Activated T-cell treated with anti-CD3 and anti-CD28 coated beads, Interleukin-2, amount 50 U/mL, for 48 hours (primary cell): ENCODE data around the gene NFKBIE.
A peak's percentile ranks its signal among the peaks of the same experiment; 100 is the strongest.

Source experiments
- DNase-seq, 2 experiments: peaks; one replicate each; pipeline ENCODE4 v3.0.0-alpha.2; 2020

The NFKBIE gene

DNA sequence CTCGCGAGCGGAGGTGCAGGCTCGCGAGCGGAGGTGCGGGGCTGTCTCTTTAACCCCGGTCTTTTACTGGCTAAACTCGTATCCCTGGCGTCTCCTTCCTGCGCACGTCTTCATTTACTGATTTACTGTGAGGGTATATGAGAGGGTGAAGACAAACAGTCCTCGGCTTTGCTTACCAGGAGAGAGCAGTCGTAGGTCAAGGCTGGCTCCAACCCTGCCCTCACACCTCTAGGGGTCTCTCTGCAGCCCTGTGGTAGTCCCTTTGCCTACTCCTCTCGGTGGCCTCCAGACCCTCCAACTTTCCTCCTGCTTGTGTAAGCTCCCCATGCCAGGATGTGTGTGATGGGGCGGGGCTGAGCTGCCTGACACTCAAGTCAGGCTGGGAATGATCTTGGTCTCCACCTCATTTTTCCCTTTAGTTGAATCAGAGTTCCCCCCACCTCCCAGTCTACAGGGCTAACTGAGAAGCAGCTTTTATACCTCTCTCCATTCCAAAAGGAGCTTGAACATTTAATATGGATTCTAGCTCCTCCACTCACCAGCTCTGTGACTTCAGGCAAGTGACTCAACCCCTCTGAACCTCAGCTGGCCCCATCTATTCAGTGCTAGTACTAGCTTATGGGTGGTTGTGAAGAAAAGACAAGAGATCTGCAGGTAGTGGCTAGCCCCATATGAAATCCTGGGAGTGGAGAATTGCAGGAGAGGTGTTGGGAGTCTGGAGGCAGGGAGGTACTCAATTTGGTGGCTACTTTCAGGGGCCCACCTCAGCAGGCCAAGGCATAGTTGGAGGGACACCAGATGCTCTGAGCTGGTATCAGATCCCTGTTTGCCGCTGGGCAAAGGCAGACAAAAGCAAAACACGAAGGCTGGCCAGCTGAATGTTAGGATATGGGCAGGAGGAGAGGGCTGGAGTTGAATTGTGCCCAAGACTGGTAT, 41.1 kb downstream of the NFKBIE start:
- DNase-seq, result peak; percentile 48 to 49

DNA sequence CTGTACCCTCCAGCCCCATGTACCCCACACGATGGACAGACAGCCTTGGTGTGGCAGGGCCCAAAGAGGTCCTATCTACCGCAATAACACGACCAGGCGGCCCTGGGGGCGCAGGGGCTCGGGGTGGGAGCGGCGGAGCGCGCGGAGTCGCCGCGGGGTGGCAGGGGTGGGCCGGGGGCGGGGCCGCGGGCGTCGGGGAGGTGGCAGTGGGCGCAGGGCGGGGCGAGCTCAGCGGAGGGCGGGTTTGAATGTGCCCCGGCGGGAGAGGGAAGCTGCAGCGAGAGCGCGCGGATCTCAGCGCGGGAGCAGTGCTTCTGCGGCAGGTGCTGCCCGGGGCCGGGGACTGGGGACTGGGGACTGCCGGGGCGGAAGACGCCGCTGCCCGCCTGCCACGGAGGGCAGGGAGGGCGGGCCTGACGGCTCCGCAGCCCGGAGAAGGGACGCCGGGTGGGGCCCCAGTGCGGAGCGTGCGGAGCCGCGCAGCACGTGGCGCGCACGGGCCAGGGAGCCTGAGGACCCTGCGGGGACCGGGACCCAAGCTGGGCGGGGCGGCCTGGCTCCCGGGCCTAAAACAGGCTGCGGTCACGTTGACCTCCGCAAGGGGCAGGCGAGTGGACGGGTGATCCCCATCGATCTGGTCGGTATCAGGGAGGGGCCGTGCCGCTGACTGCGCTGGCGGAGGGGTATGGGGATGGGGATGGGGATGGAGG, 41.9 kb downstream of the NFKBIE start, which contains the start of gene SLC29A1:
Gene SLC29A1, plus strand, starts transcription at position 277 of the 710 bp plus-strand sequence. CDS start 3,719 bp downstream, outside the sequence.
- DNase-seq, result peak; percentile 88 to 92

DNA sequence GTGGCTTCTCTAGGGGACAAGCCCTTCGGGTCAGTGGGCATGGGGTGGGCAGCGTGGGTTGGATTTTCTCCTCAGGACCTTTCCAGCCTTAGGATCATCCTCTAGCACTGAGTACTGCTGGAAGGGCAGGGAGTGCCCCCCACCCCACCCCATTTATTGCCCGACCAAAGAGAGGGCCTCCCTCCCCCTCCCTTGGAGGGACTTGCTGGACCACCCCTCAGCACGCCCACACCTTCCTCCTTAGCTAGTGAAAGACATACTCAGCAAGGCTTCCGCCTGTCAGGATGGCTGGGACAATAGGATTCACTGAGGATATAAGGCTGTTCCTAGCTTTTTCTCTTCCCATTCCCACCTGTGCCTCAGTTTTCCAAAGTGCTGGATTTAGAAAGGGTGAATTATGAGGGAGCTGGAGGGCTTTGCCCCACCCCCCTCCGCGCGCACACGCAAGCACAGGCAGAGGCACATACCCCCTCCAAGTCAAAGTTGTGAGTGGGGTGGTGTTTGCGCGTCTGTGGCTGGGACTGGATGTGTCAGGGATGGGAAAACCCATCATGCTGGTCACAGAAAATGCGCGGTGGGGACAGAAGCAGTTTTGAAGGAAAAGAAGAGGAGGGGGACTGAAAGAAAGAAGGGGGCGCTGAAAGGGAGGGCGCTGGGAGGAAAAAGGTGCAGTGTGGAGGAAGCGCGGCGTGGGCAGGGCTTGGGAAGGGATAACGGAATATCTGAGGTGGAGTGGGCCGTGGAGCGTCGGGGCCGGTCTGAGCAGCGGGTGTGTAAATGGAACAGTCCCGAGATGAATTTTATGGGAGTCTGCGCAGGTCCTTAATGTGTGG, 42.6 kb downstream of the NFKBIE start:
- no peak for DNase-seq

DNA sequence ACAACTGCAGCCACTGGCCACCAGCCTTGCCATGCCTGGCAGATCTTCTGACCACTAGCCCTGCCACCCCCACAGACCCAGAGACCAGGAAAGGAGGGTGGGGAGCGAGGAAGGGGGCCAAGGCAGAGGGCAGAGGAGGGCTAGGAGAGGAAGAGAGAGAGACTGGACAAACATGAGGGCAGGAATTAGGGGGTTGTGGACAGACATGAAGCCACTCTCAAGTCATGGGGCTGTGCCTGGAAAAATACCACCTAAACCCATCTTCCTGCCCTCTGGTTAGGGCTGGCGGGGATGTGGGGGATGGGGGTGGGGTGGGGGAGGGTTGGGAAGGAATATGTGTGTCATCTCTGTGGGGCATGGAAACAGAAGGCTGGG, 43.4 kb downstream of the NFKBIE start:
- no peak for DNase-seq

DNA sequence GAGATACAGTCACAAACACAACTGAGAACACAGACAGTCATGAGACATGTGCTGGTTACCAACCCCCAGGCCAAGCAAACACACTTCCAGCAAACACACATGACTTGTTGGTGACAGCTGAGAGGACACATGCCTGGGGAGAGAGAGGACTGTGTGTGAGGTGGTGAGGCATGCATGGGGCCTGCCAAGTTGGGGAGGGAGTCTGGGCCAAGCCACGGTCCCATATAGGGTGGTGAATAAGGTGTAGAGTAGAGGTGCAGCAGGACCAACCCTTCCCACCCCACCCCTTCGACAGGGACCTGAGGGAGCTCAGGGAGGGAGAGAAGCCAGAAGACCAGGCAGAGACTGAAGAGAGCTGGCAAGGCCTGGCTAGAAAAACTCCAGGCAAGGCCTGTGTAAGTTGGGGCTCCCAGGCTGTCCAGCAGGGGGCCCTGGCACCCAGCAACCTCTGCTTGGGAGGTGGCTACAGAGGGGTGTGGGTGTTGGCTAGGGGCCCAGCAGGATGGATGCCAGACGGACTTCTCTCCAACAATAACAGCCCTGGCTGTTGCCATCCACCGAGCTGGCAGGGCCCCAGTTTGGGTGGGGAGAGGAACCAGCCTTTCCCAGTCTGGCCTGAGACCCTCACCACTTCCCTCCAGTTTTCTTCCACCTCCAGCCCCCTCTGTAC, 43.9 kb downstream of the NFKBIE start:
- peak; percentile 84 to 86 for DNase-seq

DNA sequence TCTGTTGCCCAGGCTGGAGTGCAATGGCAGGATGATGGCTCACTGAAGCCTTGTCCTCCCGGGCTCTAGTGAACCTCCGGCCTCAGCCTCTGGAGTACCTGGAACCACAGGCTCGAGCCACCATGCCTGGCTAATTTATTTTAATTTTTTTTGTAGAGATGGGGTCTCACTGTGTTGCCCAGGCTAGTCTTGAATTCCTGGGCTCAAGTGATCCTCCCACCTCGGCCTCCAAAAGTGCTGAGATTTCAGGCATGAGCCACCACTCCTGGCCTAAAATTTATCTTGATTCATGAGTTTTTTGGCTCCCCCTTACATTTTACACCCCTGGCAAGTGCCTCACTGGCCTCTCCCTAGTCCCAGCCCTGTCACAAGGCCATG, 44.4 kb downstream of the NFKBIE start:
- no peak for DNase-seq

DNA sequence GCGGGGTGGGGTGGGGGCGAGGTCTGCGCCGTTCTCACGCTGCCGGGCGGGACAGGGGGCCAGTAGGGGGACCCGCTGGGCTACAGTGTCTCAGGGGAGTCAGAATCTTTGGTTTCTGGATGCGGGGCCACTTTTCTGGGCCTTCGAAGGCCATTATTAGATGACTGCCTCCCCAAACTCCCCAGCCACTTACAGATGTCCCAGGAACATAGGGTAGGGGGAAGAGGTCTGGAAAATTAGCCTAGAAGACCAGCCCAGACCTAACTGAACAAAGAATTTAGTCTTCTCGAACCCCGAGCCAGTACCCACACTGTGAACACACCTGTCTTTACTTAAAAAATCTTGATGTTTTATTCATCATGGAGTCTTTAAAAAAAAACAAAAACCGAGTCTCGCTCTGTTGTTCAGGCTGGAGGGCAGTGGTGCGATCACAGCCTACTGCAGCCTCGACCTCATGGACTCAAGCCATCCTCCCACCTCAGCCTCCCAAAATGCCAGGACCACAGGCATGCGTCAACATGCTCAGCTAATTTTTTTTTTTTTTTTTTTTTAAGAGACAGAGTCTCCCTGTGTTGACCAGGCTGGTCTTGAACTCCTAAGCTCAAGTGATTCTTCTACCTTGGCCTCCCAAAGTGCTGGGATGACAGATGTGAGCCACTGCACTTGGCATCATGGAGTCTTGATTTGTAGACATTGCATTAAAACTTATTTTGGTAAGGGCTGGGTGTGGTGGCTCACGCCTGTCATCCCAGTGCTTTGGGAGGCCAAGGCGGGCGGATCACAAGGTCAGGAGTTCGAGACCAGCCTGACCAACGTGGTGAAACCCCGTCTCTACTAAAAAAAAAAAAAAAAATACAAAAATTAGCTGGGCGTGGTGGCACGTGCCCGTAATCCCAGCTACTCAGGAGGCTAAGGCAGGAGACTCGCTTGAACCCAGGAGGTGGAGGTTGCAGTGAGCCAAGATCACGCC, 45.3 kb downstream of the NFKBIE start:
- DNase-seq, result no peak

DNA sequence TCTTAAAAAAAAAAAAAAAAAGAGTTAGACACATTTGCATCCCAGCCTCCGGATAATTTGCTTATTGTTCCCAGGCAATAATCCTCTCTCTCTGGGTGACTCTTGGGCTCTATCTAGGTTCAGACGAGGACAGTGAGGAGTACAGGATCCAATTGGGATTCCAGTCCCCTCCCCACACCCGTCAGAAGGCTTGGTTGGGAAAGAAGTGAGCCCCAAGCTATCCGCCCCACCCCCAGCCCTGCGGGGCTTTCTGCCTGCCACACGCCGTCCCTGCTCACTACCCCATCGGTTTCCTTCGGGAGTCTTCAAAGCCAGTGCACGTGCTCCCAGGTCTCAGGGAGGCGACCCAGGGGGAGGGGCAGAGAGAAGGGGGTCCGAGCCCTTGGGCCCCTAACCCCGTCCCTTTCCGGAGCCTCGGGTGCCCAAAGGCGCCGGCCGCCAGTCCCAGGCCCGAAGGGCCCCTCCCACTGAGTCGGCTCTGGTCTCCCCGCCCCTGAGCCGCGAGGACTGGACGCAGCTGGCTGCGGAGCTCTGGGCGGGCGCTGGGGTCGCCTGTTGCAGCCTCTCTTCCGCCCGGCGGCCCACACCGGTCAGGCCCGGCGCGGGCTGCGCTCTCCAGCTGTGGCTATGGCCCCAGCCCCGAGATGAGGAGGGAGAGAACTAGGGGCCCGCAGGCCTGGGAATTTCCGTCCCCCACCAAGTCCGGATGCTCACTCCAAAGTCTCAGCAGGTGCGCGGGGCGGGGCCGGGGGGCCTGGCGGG, 46.1 kb downstream of the NFKBIE start:
- DNase-seq, result peak; percentile 42 to 62

DNA sequence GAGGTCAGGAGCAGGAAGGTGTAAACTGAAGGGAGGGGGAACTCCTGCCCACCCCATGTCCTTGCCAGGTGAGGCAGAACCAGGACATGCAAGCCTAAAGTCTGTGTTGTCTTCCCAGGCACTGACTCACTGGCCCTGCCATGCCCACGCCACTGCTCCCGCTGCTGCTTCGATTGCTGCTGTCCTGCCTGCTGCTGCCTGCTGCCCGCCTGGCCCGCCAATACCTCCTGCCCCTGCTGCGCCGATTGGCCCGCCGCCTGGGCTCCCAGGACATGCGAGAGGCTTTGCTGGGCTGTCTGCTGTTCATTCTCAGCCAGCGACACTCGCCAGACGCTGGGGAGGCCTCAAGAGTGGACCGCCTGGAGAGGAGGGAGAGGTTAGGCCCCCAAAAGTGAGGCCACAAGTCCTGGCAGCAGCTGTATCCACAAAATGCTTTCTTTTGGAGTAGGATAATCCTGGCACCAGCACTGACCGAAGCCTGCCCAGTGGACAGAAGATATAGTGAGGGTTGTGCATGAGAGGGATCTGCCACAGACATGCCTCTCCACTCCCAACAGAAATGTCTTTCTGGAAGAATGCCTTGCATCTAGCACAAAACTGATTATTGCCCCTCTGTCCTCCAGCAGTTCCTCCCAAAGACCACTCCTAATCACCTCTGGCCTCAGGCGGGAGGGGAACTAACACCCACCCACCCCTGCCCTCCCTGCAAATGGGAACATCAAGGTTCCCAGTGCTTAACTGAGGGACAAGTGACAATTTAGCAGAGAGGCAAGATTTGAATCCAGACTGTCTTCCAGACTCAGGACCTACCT, 47.8 kb downstream of the NFKBIE start:
- DNase-seq, result no peak

DNA sequence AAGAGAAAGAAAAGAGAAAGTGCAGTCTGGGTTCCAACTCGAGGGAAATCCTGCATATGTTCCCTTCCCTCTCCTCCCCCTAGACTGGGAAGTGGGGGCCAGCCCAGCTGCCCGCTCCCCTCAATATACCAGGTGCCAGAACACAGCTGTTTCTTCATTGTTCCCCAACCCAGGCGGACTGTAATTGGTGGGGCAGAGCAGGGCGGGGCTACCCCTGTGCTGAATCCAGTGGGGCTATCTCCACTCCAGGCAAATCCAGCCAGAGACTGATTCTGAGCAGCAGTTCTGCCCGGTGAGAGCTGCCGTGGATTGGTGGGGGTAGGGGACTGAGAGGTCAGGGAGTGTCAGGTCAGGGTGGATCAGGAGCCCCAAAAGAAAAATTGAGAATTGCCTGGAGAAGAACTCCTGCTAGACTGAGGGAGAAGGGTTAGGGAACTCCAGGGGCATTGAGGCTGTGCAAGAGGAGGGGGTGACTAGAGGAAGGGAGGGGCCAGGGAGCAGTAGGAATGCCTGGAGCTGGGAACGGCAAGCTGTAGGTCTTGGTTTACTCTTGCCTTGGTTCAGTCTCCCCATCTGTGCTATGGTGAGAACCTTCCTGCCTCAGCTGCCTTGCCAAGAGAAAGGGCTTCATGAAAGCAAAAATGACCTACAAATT, 48.5 kb downstream of the NFKBIE start, which contains the start of gene MYMX:
Gene MYMX, plus strand, starts transcription at position 250 of the 655 bp plus-strand sequence. CDS start 546 bp downstream, outside the sequence.
- no peak for DNase-seq

DNA sequence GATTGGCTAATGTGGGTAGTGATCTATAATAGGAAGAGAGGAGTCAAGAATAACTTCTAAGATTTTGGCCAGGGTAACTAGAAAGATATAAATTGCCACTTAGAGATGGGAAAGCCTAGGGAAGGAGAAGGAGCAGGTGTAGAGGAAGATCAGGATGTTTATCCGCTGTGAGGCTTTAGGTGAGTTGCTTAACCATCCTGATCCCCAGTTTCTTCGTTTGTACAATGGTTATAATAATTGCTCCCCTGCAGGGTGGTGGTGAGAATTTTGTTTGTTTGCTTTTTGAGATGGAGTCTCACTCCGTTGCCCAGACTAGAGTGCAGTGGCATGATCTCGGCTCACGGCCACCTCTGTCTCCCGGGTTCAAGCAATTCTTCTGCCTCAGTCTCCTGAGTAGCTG, 51.0 kb downstream of the NFKBIE start:
- no peak for DNase-seq

DNA sequence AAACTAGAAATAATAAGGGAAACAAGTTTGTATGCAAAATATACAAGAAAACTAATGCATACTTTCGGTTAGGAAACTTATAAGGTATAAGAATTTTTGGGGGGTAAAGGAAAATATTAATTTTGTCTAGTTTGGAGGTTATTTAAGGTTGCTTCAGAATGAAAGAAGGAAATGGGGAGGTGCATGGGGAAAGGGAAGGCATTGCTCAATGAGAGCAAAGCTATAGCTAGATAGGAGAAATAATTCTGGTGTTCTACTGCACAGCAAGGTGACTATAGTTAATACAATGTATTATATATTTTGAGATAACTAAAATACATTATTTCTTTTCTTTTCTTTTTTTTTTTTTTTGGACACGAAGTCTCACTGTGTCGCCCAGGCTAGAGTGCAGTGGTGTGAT, 54.1 kb downstream of the NFKBIE start:
- no peak for DNase-seq
